Measurements from ENCODE around the gene WSCD2.

The WSCD2 gene

DNA sequence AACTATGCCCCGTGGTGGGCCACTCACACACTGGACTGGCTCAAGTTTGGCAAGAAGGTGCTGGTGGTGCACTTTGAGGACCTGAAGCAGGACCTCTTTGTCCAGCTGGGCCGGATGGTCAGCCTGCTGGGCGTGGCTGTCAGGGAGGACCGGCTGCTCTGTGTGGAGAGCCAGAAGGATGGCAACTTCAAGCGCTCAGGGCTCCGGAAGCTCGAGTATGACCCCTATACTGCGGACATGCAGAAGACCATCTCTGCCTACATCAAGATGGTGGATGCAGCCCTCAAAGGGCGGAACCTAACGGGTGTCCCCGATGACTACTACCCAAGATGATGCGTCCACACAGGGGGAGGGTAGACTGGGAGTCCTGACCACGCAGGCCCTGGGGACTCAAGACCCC, 118.9 kb downstream of the WSCD2 start:
- Histone ChIP-seq H3K27ac (ENCODE audit: low read length) (no peak overlapping the region), H3K9ac (ENCODE audit: low read depth, low read length) (no peak overlapping the region), H4K20me1 (ENCODE audit: insufficient read depth, low read length) (no peaks in the 10 kb centered on the region), H3K9me3 (ENCODE audit: insufficient read depth, low read length, severe bottlenecking) (no peaks in the 10 kb centered on the region), H3K79me2 (ENCODE audit: insufficient read depth, low read length) (no peaks in the 10 kb centered on the region), H3K27me3 (ENCODE audit: insufficient read depth, low read length, poor library complexity) (peaks cover 13% of the 10 kb centered on the region), H3K4me2 (ENCODE audit: insufficient read depth, low read length) (no peak overlapping the region), H3K4me1 (ENCODE audit: insufficient read depth, low read length) (no peaks in the 10 kb centered on the region), H2AFZ (ENCODE audit: low read depth, low read length) (no peak overlapping the region), H3K4me3 (ENCODE audit: low read depth in 1 of 2, low read length in 2 of 2) (no peak overlapping the region), H3K36me3 (ENCODE audit: insufficient read depth, low read length) (no peaks in the 10 kb centered on the region)
- ATAC-seq (ENCODE audit: insufficient read depth, low read depth) (no peak), DNase-seq (no peak)
- no peak for TF ChIP-seq EZH2 (IDR thresholded peaks at IDR 0.05; ENCODE audit: borderline replicate concordance, low read depth, low read length, severe bottlenecking)

DNA sequence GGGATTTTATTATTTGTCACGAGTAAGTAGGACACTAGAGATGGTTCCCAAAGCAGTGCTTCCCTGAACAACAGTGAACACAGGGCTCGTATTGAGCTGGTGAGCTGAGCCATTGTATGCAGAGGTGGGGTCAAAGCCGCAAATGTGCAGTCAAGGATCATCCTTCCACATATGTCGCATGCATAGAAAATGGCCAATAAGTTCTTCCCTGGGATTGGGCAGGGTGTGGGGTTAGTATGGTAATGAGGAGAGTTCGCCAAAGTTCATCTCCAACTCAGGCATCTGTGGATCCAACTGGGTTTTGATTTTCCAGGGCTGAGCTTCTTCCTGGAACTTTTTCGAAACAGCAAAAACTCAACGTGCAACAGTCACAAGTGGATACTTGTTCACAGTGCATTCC, 123.4 kb downstream of the WSCD2 start:
- DNase-seq (no peak), ATAC-seq (ENCODE audit: insufficient read depth, low read depth) (no peak)
- no peak overlapping the region for H3K27ac ChIP-seq (ENCODE audit: low read length)
- no peaks in the 10 kb centered on the region for H3K79me2 ChIP-seq (ENCODE audit: insufficient read depth, low read length)
- no peak overlapping the region for H3K4me2 ChIP-seq (ENCODE audit: insufficient read depth, low read length)
- H3K4me3 ChIP-seq (ENCODE audit: low read depth in 1 of 2, low read length in 2 of 2): no peak overlapping the region
- no peaks in the 10 kb centered on the region for H4K20me1 ChIP-seq (ENCODE audit: insufficient read depth, low read length)
- no peak overlapping the region for H2AFZ ChIP-seq (ENCODE audit: low read depth, low read length)
- H3K9me3 ChIP-seq (ENCODE audit: insufficient read depth, low read length, severe bottlenecking): no peaks in the 10 kb centered on the region
- H3K27me3 ChIP-seq (ENCODE audit: insufficient read depth, low read length, poor library complexity): peaks cover 10% of the 10 kb centered on the region
- H3K9ac ChIP-seq (ENCODE audit: low read depth, low read length): no peak overlapping the region
- no peak for TF ChIP-seq EZH2 (IDR thresholded peaks at IDR 0.05; ENCODE audit: borderline replicate concordance, low read depth, low read length, severe bottlenecking)
- no peak for TF ChIP-seq CTCF (IDR thresholded peaks at IDR 0.05; ENCODE audit: borderline replicate concordance, extremely low read depth, low read length, poor library complexity, severe bottlenecking)
- peaks cover 6% of the 10 kb centered on the region; the same call in 1 of the 2 replicates for H3K4me1 ChIP-seq (ENCODE audit: insufficient read depth, low read length)
- H3K36me3 ChIP-seq (ENCODE audit: insufficient read depth, low read length): no peaks in the 10 kb centered on the region

DNA sequence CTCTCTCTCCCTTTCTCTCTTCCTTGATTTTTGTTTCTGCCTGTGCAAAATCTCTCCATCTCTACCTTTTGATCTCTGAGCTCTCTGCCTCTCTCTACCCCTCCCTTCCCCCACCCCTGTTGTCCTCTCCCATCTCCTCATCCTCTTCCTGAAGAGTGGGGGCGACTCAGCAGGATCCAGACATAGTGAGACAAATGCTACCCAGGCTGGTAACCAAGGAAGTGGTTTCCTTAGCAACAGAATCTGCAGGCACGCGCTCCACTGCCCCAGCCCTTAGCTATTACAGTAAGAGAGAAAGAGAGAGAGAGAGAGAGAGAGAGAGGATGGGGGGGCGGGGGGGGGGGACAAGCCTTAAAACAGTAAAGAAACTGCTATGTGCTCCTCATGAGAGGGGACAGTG, 124.5 kb downstream of the WSCD2 start:
- H3K36me3 ChIP-seq (ENCODE audit: insufficient read depth, low read length): no peaks in the 10 kb centered on the region
- peaks cover 6% of the 10 kb centered on the region; the same call in 1 of the 2 replicates for H3K4me1 ChIP-seq (ENCODE audit: insufficient read depth, low read length)
- no peak overlapping the region for H3K4me2 ChIP-seq (ENCODE audit: insufficient read depth, low read length)
- H3K4me3 ChIP-seq (ENCODE audit: low read depth in 1 of 2, low read length in 2 of 2): no peak overlapping the region
- no peaks in the 10 kb centered on the region for H3K79me2 ChIP-seq (ENCODE audit: insufficient read depth, low read length)
- H3K27me3 ChIP-seq (ENCODE audit: insufficient read depth, low read length, poor library complexity): peaks cover 10% of the 10 kb centered on the region
- H4K20me1 ChIP-seq (ENCODE audit: insufficient read depth, low read length): no peaks in the 10 kb centered on the region
- no peak overlapping the region for H2AFZ ChIP-seq (ENCODE audit: low read depth, low read length)
- DNase-seq: peak; percentile 8
- H3K9me3 ChIP-seq (ENCODE audit: insufficient read depth, low read length, severe bottlenecking): no peaks in the 10 kb centered on the region
- no peak for ATAC-seq (ENCODE audit: insufficient read depth, low read depth)
- TF ChIP-seq EZH2 (IDR thresholded peaks at IDR 0.05; ENCODE audit: borderline replicate concordance, low read depth, low read length, severe bottlenecking): no peak
- no peak for TF ChIP-seq CTCF (IDR thresholded peaks at IDR 0.05; ENCODE audit: borderline replicate concordance, extremely low read depth, low read length, poor library complexity, severe bottlenecking)
- H3K9ac ChIP-seq (ENCODE audit: low read depth, low read length): no peak overlapping the region
- no peak overlapping the region for H3K27ac ChIP-seq (ENCODE audit: low read length)

DNA sequence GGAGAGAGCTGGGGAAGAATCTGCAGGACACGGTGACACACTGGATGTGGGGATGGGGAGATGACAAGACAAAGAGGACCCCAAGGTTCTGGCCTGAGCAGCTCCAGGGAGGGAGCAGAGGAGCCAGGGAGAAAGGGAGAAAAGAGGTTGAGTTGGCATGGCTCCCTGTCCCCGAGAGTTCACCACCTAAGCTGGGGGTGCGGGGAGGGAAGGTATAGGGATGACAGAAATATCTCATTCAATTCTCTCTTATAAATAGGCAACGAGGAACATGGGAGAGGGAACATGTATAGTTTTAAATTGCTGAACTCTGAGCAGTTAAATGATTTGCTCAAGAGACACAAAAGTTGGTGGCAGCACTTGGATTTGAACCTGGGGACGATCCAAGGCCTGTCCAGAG, 124.9 kb downstream of the WSCD2 start:
- Histone ChIP-seq H4K20me1 (ENCODE audit: insufficient read depth, low read length) (no peaks in the 10 kb centered on the region), H3K4me2 (ENCODE audit: insufficient read depth, low read length) (no peak overlapping the region), H3K9me3 (ENCODE audit: insufficient read depth, low read length, severe bottlenecking) (no peaks in the 10 kb centered on the region), H3K4me3 (ENCODE audit: low read depth in 1 of 2, low read length in 2 of 2) (no peak overlapping the region), H3K79me2 (ENCODE audit: insufficient read depth, low read length) (no peaks in the 10 kb centered on the region), H3K27me3 (ENCODE audit: insufficient read depth, low read length, poor library complexity) (peaks cover 10% of the 10 kb centered on the region), H3K4me1 (ENCODE audit: insufficient read depth, low read length) (peaks cover 6% of the 10 kb centered on the region; the same call in 1 of the 2 replicates), H3K9ac (ENCODE audit: low read depth, low read length) (no peak overlapping the region), H2AFZ (ENCODE audit: low read depth, low read length) (no peak overlapping the region), H3K27ac (ENCODE audit: low read length) (no peak overlapping the region), H3K36me3 (ENCODE audit: insufficient read depth, low read length) (no peaks in the 10 kb centered on the region)
- DNase-seq (no peak), ATAC-seq (ENCODE audit: insufficient read depth, low read depth) (no peak)
- no peak for TF ChIP-seq EZH2 (IDR thresholded peaks at IDR 0.05; ENCODE audit: borderline replicate concordance, low read depth, low read length, severe bottlenecking)
- no peak for TF ChIP-seq CTCF (IDR thresholded peaks at IDR 0.05; ENCODE audit: borderline replicate concordance, extremely low read depth, low read length, poor library complexity, severe bottlenecking)
